22Rv1 (cell line): ENCODE data around the gene ZNF513.
"Not testable (repeated sequence)": the region's sequence is repeated elsewhere in the genome, so short reads cannot be mapped to it uniquely, and the experiment has no call there.

Source experiments
- H3K27ac ChIP-seq: fragments of 450-650 bp; 2 replicates; pipeline ENCODE4 v1.5.1; 2017
- ZFX ChIP-seq: fragments of 450-650 bp; IDR thresholded peaks from 2 replicates; pipeline ENCODE4 v1.6.1; 2017; ENCODE audit warnings: antibody characterized with exemption, borderline replicate concordance
- TF ChIP-seq, protein P1 (sequence below): fragments of 450-650 bp; IDR thresholded peaks from 2 replicates; pipeline ENCODE4 v1.5.1; 2017; ENCODE audit warnings: mild to moderate bottlenecking

ZNF513 gene

GRCh38 chr2:27380626-27381545 lies at the start of gene ZNF513:
Gene ZNF513 (minus strand): TSS chr2:27380734. CDS start chr2:27380526, 208 bp downstream.
- peak within 1 kb of the TSS; percentile 92 for H3K27ac ChIP-seq
- no peak for TF ChIP-seq ZFX
- TF ChIP-seq, protein P1, sequence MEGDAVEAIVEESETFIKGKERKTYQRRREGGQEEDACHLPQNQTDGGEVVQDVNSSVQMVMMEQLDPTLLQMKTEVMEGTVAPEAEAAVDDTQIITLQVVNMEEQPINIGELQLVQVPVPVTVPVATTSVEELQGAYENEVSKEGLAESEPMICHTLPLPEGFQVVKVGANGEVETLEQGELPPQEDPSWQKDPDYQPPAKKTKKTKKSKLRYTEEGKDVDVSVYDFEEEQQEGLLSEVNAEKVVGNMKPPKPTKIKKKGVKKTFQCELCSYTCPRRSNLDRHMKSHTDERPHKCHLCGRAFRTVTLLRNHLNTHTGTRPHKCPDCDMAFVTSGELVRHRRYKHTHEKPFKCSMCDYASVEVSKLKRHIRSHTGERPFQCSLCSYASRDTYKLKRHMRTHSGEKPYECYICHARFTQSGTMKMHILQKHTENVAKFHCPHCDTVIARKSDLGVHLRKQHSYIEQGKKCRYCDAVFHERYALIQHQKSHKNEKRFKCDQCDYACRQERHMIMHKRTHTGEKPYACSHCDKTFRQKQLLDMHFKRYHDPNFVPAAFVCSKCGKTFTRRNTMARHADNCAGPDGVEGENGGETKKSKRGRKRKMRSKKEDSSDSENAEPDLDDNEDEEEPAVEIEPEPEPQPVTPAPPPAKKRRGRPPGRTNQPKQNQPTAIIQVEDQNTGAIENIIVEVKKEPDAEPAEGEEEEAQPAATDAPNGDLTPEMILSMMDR: no peak

- peak overlapping the region; percentile 86 for H3K27ac ChIP-seq
- TF ChIP-seq ZFX: no peak
- TF ChIP-seq, protein P1: no peak
Measured at GRCh38 chr2:27428978-27429541, 48.5 kb upstream of the ZNF513 start.

DNA sequence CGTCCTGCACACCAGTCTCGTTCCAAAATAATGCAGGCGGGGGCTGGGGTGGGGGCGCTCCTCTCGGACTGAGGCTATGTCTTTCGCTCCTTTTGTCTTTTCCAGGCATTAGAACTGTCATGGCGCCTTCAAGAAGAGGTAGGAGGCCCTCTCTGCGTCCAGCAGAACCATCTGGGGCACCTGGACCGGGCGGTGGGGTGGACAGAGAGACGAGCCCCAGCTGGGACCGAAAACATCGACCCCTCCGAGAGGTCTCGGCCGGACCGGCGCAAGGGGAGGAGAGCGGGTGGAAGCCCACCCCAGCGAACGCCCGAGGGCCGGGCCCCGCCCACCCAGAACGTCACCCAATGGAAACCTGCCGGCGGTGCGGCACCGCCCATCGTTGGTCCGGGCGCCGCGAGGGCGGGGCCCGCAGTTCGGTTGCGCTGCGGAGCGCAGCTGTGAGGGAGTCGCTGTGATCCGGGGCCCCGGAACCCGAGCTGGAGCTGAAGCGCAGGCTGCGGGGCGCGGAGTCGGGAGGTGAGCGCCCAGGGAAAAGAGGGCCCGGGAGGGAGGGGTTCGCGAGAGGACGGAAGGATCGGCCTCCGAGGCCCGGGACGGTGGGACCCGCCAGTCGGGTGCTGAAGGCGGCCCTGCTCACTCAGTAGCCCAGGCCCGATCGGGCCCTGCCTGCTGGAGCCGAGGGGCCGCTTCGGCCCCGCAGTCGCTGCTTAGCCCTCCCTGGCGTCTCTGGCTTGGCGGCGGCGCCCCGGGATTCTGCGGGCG lies 47.9 kb upstream of the ZNF513 start, which contains the start of gene NRBP1:
Gene NRBP1 (plus strand): TSS at position 419 of the 765 bp plus-strand sequence. CDS start 4,643 bp downstream, outside the sequence.
- peak within 1 kb of the TSS; percentile 86 for H3K27ac ChIP-seq
- TF ChIP-seq, protein P1: peak; percentile 20; the same call in 1 of the 2 replicates
- no peak for TF ChIP-seq ZFX

- peak overlapping the region; percentile 86 for H3K27ac ChIP-seq
- TF ChIP-seq, protein P1: no peak
- TF ChIP-seq ZFX: no peak
Measured at GRCh38 chr2:27427863-27428212, 47.3 kb upstream of the ZNF513 start.

GRCh38 chr2:27425039-27425438 lies 44.5 kb upstream of the ZNF513 start:
- not testable (repeated sequence) for H3K27ac ChIP-seq

DNA sequence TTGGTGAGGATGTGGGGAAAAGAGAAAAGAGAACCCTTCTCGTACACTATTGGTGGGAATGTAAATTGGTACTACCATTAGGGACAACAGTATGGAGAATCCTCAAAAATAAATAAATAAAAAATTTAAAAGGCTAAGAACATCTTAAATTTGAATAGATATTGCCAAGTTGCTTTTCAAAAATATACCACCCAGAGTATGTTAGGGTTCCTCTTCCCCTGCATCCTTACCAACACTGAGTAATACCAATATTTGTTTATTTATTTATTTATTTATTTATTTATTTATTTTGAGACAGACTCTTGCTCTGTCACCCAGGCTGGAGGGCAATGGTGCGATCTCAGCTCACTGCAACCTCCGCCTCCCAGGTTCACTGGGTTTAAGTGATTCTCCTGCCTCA lies 42.4 kb upstream of the ZNF513 start:
- no peak overlapping the region for H3K27ac ChIP-seq
- TF ChIP-seq ZFX: no peak
- TF ChIP-seq, protein P1: no peak

- H3K27ac ChIP-seq: peak overlapping the region; percentile 67
- TF ChIP-seq, protein P1: no peak
- no peak for TF ChIP-seq ZFX
Measured at GRCh38 chr2:27421660-27422250, 41.2 kb upstream of the ZNF513 start.
